ENCODE measurements around the gene GRIN2A. TPM values are rescaled to one million over a fixed set of nuclear protein-coding genes. Genes with fewer than 3 reads are reported as not detected.

GRIN2A gene
- total and polyA plus RNA-seq, 2 donors (not counting 1 experiment from before 2014, with no cell fraction given), result 0.44 TPM; not detected in 1

GRCh38 chr16:9713907-9714306 is 468.3 kb downstream of the GRIN2A start:
- DNase-seq (no peak), ATAC-seq (ENCODE audit: low read depth) (no peak)
- Histone ChIP-seq H3K9ac (ENCODE audit: low read length) (no peak overlapping the region), H3K79me2 (ENCODE audit: control insufficient read depth, insufficient read depth, low read length) (no peaks in the 10 kb centered on the region), H3K4me3 (ENCODE audit: control extremely low read depth in 1 of 5, extremely low read depth in 1 of 5, insufficient read depth in 1 of 5, low read depth in 2 of 5, low read length in 4 of 5) (no peak overlapping the region), H3K36me3 (replicated peaks in 1 of 2; ENCODE audit: control extremely low read depth in 1 of 2, control insufficient read depth in 1 of 2, extremely low read depth in 1 of 2, insufficient read depth in 2 of 2, low read length in 1 of 2) (no peaks in the 10 kb centered on the region), H2AFZ (ENCODE audit: insufficient read depth, low read depth, low read length, poor library complexity, severe bottlenecking) (no peak overlapping the region), H3K27me3 (replicated peaks in 1 of 4; ENCODE audit: control extremely low read depth in 1 of 4, control insufficient read depth in 3 of 4, insufficient read depth in 4 of 4, low read length in 3 of 4) (peaks cover 0 to 4% (median 0%) of the 10 kb centered on the region in 4 experiments), H3K4me2 (replicated peaks; ENCODE audit: low read depth, low read length, poor library complexity, severe bottlenecking) (no peak overlapping the region), H3K27ac (ENCODE audit: low read length in 2 of 2) (no peak overlapping the region), H4K20me1 (ENCODE audit: control insufficient read depth, insufficient read depth, low read length, poor library complexity, severe bottlenecking) (no peaks in the 10 kb centered on the region), H3K9me3 (ENCODE audit: control extremely low read depth in 1 of 3, control insufficient read depth in 2 of 3, insufficient read depth in 1 of 3, low read length in 2 of 3) (peaks cover 0 to 1% (median 0%) of the 10 kb centered on the region in 3 donors), H3K4me1 (ENCODE audit: control insufficient read depth in 2 of 2, insufficient read depth in 2 of 2, low read length in 2 of 2) (no peaks in the 10 kb centered on the region)
- intact Hi-C loops (cut with micrococcal nuclease), result no loop called here
- WGBS (ENCODE audit: insufficient coverage), result 72% methylated on average over 5 of the region's 6 CpGs
- H3K27me3 Mint-ChIP-seq, result peaks cover 12% of the 10 kb centered on the region
- ChIA-PET CTCF (no interaction called here), POLR2A (no interaction called here)
- no peak overlapping the region for H3K4me3 Mint-ChIP-seq
- TF ChIP-seq EZH2 (IDR thresholded peaks at IDR 0.05; ENCODE audit: borderline replicate concordance, insufficient read depth, low read depth, low read length, poor library complexity, severe bottlenecking), result no peak
- TF ChIP-seq CTCF (IDR thresholded peaks at IDR 0.05), result no peak
- H3K27ac Mint-ChIP-seq, result no peak overlapping the region
- H3K9me3 Mint-ChIP-seq (ENCODE audit: insufficient read depth), result peaks cover 2% of the 10 kb centered on the region
- no peaks in the 10 kb centered on the region for H3K4me1 Mint-ChIP-seq

DNA sequence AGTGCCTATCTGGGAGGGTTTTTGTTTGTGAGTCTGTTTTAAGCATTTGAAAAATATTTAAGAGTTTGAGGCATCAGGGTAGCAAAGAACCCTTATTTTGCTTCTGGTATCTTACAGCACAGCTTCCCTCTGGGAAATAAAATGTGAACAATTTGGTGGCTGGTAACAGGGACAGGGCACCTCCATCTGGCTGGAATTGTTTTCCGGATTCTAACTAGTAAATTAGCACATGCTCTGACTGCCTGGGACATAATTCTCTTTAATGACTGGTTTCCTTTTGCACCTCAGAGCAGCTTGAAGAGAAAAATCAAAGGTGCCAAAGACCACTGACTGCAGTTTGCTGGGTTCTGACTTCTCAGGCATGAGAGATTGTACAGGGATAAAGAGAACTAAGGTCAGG is 469.1 kb downstream of the GRIN2A start:
- H3K4me3 ChIP-seq (ENCODE audit: control extremely low read depth in 1 of 5, extremely low read depth in 1 of 5, insufficient read depth in 1 of 5, low read depth in 2 of 5, low read length in 4 of 5), result no peak overlapping the region
- TF ChIP-seq CTCF (IDR thresholded peaks at IDR 0.05) (no peak), EZH2 (IDR thresholded peaks at IDR 0.05; ENCODE audit: borderline replicate concordance, insufficient read depth, low read depth, low read length, poor library complexity, severe bottlenecking) (no peak)
- H3K27ac Mint-ChIP-seq, result no peak overlapping the region
- H3K27me3 Mint-ChIP-seq, result peaks cover 12% of the 10 kb centered on the region
- no peak overlapping the region for H3K4me3 Mint-ChIP-seq
- H3K79me2 ChIP-seq (ENCODE audit: control insufficient read depth, insufficient read depth, low read length), result no peaks in the 10 kb centered on the region
- WGBS (ENCODE audit: insufficient coverage), result 43% methylated on average over 1 of the region's 1 CpG
- intact Hi-C loops (cut with micrococcal nuclease), result no loop called here
- ChIA-PET POLR2A (no interaction called here), CTCF (no interaction called here)
- no peaks in the 10 kb centered on the region for H3K4me1 Mint-ChIP-seq
- no peaks in the 10 kb centered on the region for H4K20me1 ChIP-seq (ENCODE audit: control insufficient read depth, insufficient read depth, low read length, poor library complexity, severe bottlenecking)
- DNase-seq, result no peak
- no peak overlapping the region for H3K9ac ChIP-seq (ENCODE audit: low read length)
- no peak overlapping the region for H2AFZ ChIP-seq (ENCODE audit: insufficient read depth, low read depth, low read length, poor library complexity, severe bottlenecking)
- H3K27me3 ChIP-seq (replicated peaks in 1 of 4; ENCODE audit: control extremely low read depth in 1 of 4, control insufficient read depth in 3 of 4, insufficient read depth in 4 of 4, low read length in 3 of 4), result peaks cover 0 to 4% (median 0%) of the 10 kb centered on the region in 4 experiments
- no peak overlapping the region for H3K4me2 ChIP-seq (replicated peaks; ENCODE audit: low read depth, low read length, poor library complexity, severe bottlenecking)
- H3K36me3 ChIP-seq (replicated peaks in 1 of 2; ENCODE audit: control extremely low read depth in 1 of 2, control insufficient read depth in 1 of 2, extremely low read depth in 1 of 2, insufficient read depth in 2 of 2, low read length in 1 of 2), result no peaks in the 10 kb centered on the region
- no peak overlapping the region for H3K27ac ChIP-seq (ENCODE audit: low read length in 2 of 2)
- ATAC-seq (ENCODE audit: low read depth), result no peak
- peaks cover 0 to 1% (median 0%) of the 10 kb centered on the region in 3 donors for H3K9me3 ChIP-seq (ENCODE audit: control extremely low read depth in 1 of 3, control insufficient read depth in 2 of 3, insufficient read depth in 1 of 3, low read length in 2 of 3)
- H3K9me3 Mint-ChIP-seq (ENCODE audit: insufficient read depth), result peaks cover 2% of the 10 kb centered on the region
- H3K4me1 ChIP-seq (ENCODE audit: control insufficient read depth in 2 of 2, insufficient read depth in 2 of 2, low read length in 2 of 2), result no peaks in the 10 kb centered on the region
